NCI-H446 treated with DMSO at 0.1 percent for 48 hours (cell line): ENCODE results near the gene SYCP2L.

Experiments
- DNase-seq: peaks from one replicate; lab custom pipeline; 2025; lab: John Stamatoyannopoulos, UW

SYCP2L gene

DNA sequence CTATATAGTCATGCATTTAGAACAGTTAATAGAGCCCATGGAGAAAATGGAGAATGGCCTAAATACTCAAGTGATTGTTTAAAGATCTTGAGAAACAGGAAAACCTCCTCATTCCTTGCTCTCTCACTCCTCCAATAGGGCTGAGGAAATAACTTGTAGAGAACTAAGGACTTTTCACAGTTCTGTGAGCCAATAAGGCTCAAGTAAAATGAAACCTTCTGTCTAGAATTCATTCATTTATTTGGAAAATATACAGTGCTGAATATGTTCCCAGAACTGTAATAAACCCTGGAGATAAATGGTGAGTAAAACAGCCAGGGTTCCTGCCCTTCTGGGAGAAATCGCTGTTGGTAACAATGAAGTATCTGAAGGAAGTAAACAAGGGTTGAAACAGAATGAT lies 122.0 kb downstream of the SYCP2L start:
- DNase-seq = no peak

DNA sequence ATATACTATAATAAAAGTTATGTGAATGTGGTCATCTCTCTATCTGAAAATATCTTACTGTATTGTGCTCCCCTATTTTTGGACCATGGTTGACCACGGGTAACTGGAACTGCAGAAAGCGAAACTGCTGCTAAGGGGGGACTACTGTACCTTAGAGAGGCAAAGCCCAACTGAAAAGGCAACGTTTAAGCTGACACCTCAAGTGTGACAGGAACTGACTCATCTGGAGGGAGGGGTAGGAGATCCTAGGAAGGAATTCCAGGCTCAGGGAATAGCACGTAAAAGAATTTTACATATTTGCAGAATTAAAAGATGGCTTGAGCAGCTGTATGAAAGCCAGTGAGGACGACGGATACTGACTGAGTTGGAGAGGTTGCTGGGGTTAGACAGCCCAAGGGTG lies 122.5 kb downstream of the SYCP2L start:
- DNase-seq = no peak

DNA sequence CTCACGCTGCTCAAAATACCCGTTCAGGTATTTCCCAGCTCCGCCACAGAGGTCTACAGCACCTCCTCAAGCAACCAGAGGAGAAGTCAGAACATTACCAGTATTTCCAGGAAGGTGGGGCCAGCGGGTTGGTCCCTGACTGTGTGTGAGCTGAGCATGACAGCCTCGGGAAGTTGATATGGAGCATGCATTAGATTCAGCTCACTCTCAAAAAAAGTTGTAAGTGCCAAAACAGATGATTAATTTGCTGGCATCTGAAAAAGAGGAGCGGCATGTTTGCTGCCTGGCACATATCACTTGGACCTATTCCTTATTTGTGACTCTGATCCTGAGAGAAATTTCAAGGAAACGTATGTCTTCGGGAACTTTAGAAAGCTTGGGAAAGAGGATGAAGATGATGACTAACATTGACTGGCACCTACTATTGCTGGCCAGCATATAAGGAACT lies 125.0 kb downstream of the SYCP2L start:
- DNase-seq = no peak

DNA sequence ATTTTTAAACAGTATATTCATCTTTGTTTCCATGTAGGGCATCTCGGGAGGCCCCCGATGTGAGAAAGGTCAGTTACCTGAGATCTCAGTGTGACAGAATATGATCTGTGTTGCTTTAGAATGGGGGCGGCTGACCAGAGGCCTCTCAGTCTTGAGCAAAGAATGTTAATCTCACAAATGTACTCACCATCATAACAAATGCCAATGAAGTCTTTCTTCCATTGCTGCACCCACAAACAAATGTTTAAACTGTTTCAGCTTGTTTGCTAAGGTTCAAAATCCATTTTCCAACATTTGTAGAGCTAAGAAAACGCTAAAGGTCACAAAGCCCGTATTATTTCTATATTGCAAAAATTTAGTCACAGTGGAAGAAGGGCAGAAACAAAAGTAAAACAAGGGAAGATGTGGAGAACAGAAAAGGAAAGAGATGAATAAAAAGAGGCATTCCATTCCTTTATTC lies 125.5 kb downstream of the SYCP2L start:
- no peak for DNase-seq

DNA sequence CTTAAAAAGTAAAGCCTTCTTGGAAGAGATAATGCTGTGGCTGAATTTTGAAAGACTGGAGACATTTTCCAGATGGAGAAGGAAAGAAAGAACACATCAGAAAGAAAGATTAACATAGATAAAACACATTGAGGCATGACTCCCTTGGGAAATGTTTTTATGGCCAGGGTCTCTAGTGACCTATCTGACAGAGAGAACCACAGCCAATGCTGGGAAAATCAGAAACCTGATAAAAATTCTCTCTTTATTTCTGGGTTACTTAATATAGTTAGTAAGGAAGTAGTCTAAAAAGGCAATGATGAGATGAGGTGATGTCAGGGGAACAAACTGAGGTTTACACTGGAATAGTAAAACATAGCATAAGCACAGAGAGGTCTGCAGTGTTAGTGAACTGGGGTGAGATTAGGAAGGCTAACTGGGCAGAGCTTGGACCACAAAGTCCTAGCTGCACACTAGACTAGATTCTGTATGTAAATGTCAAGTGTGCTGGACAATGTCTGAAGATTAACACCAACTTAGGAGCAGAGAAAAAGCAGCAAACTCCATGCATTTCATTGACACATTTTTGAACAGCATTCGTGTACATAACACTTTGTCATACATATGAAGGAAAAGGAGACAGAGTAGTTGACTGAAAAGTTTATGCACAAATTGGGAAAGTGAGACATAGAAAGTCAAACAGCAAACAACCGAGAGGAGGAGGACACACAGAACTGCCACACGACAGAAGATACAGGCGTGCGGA lies 126.3 kb downstream of the SYCP2L start:
- DNase-seq = no peak

DNA sequence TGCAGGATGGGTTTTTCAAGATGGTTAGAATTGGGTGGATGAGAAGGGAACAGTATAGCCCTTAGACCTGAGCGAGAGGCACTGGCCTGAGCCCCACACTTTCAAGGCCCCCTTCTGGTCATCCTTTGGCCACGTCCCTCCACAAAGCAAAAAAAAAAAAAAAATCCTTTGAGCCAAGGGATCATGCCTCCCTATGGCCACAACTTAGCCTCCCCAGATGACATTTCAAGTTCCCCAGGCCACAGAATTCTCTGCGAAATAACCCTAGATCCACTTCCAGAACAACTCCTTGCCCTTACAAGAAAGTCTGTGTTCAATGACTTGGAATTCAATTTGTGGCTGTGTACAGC lies 126.8 kb downstream of the SYCP2L start:
- no peak for DNase-seq

DNA sequence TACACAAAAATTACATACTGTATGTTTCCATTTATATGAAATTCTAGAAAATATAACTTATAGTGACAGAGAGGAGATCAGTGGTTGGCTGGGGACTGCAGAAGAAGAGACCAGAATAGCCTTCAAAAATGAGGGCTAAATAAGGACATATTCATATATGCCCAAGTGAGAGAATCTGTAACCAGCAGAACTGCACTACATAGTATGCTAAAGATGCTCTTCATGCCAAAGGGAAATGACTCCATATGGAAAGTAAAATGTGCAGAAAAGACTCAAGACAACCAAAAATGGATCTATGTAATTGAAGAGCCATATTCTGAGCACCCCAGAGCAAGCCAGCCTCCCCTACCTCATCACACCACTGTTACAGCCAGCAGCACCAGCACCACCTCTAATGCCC lies 128.2 kb downstream of the SYCP2L start:
- no peak for DNase-seq

DNA sequence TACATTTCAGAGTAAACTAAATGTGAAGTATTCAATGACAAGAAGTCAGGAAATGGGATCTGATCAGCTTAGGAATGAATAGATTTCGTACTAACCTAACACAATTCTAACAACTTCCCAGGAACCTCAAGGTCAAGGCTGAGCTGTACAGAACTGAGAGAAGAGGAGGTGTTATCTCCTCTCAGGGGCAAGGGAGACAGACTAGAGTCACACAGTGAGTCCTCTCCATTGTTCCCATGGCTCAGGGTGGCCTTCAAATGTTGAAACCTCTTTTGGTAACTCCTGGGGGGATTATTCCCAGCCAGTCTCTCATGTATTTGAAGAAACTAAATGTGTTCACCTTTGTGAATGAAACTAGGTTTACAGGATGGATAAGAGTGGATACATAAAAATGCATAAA lies 129.6 kb downstream of the SYCP2L start:
- no peak for DNase-seq

DNA sequence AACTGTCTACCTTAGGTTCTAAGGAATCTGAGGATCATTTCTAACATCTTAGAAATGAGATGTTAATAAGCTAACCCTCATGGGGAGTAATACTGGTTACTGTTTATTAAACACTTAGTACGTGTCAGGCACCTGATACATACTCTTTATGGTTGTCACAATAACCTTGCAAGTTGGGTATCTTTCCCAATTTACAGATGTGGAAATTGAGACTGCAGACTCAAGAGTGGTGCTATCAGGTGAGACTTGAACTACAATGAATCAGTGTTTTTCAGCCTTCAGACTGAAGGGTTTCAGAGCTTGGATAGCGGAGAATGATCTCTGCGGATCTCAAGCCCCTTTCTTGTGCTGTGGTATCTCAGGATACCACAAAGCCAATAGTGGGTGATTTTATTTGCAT lies 130.2 kb downstream of the SYCP2L start:
- no peak for DNase-seq

DNA sequence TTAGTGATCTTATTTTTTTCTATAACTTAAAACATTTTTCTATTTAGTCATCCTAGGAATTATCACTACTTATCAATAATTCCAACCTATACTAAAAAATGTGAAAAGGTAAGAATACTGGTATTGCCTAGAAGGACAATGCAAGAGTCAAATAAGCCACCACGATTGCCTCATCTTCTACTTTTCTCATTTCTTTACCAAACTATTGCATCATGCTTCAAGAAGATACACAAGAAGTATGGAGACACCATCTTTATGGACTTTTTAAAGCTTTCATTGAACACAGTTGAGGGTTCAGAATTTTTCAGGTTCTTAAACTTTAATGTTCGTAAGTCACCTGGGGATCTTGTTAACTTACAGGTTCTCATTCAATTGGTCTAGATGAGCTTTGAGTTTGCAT lies 131.4 kb downstream of the SYCP2L start:
- DNase-seq = no peak

DNA sequence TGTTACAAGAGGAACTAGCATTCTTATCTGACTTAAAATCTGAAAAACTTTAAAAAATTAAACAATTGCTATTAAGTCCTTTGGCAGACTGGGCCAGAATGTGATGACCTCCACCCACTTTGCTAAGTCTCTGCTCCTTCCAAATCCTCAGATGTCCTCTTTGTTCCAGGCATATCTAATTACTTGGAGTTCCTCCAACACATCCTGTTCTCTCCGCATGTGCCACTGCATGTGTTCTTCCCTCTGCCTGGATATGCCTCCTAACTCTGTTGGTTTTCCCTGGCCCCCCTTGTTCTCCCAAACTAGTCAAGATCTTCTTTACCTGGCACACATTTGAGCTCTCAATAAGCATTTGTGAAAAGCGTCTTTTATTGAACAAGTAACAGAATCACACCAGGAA lies 134.2 kb downstream of the SYCP2L start:
- DNase-seq = no peak

DNA sequence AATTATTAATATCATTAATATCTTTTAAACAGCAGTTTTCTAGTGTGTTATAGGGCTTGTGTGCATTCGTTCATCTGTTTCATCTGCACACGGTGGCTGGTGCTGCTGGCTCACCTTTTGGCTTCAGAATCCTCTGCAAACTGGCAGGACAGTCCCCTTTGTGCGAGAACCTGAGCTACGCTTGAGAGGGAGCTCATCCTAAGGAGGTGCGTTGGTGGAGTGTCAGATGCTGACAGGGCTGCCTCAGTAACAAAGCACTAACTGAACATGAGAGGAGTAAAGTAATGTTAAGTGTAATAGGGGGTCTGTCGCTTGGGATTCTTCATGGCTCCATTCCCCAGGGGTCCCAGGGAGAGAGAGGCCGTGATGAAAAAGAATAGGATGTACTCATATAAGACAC lies 134.9 kb downstream of the SYCP2L start:
- DNase-seq = no peak

DNA sequence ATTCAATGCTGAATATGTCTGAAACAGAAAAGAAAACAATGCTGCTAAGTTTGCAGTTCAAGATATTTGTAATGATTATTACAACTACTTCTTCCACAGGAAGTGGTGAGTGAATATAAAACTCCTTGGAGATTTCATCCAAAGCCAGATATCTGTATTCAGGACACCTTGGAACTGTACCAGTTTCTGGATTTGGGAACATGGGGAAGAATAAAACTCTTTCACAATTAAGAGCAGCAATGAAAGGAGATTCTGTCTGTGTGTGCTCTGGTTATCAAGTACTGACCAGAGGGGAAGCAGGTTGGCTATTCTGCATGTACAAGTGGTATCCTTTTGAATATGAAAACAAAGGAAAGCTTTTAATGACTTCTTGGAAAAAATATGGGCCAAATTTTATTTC lies 136.2 kb downstream of the SYCP2L start:
- no peak for DNase-seq
